H9 (cell line): Measurements from ENCODE around the gene PPP2R3C. TPM values are rescaled to one million over a fixed set of nuclear protein-coding genes. Genes with fewer than 3 reads are reported as not detected.
"Not testable (repeated sequence)": the region's sequence is repeated elsewhere in the genome, so short reads cannot be mapped to it uniquely, and the experiment has no call there.

Experiments used
- DNase-seq: peaks from one replicate; pipeline ENCODE4 v3.0.0-alpha.2; 2017
- H2AFZ ChIP-seq: one replicate; pipeline ENCODE4 v1.6.1; 2013; ENCODE audit warnings: mild to moderate bottlenecking, low read length, control low read depth, moderate library complexity
- H2AK5ac ChIP-seq: 2 replicates; pipeline ENCODE4 v1.6.1; 2013; ENCODE audit warnings: low read length, control low read depth, mixed read lengths; ENCODE audit not compliant: insufficient read length
- H2BK120ac ChIP-seq: one replicate; pipeline ENCODE4 v1.6.1; 2013; ENCODE audit warnings: low read depth, mild to moderate bottlenecking, low read length, control low read depth, inconsistent platforms; ENCODE audit not compliant: poor library complexity, severe bottlenecking
- H2BK12ac ChIP-seq: 2 replicates; pipeline ENCODE4 v1.6.1; 2013; ENCODE audit warnings: low read length, control low read depth, mixed read lengths, low read depth; ENCODE audit not compliant: insufficient read length
- H2BK15ac ChIP-seq: 2 replicates; pipeline ENCODE4 v1.6.1; 2013; ENCODE audit warnings: low read depth, low read length, control low read depth
- H2BK20ac ChIP-seq: one replicate; pipeline ENCODE4 v1.6.1; 2013; ENCODE audit warnings: low read depth, mild to moderate bottlenecking, low read length, control low read depth, inconsistent platforms; ENCODE audit not compliant: poor library complexity, severe bottlenecking
- H2BK5ac ChIP-seq: 2 replicates; pipeline ENCODE4 v1.6.1; 2013; ENCODE audit warnings: low read length, control low read depth, mixed read lengths; ENCODE audit not compliant: insufficient read length
- H3K14ac ChIP-seq: 2 replicates; pipeline ENCODE4 v1.6.1; 2013; ENCODE audit warnings: low read length, control low read depth; ENCODE audit not compliant: insufficient read depth
- H3K18ac ChIP-seq: 2 replicates; pipeline ENCODE4 v1.6.1; 2013; ENCODE audit warnings: low read depth, mild to moderate bottlenecking, mixed read lengths, low read length, control low read depth; ENCODE audit not compliant: insufficient read length
- H3K23ac ChIP-seq: 2 replicates; pipeline ENCODE4 v1.6.1; 2013; ENCODE audit warnings: low read length, control low read depth, mixed read lengths, low read depth; ENCODE audit not compliant: insufficient read length
- H3K23me2 ChIP-seq: 2 replicates; pipeline ENCODE4 v1.6.1; 2013; ENCODE audit warnings: low read depth, mild to moderate bottlenecking, mixed read lengths, low read length, control low read depth; ENCODE audit not compliant: insufficient read length, poor library complexity, severe bottlenecking
- H3K27ac ChIP-seq: 2 replicates; pipeline ENCODE4 v1.5.1; 2013; ENCODE audit warnings: low read length, control low read depth, mixed read lengths, low read depth; ENCODE audit not compliant: insufficient read length
- H3K27me3 ChIP-seq: 2 replicates; pipeline ENCODE4 v1.6.1; 2013; ENCODE audit warnings: low read length, control low read depth, inconsistent platforms; ENCODE audit not compliant: insufficient read depth
- H3K4ac ChIP-seq: 2 replicates; pipeline ENCODE4 v1.6.1; 2013; ENCODE audit warnings: low read depth, mild to moderate bottlenecking, control low read depth, inconsistent platforms, low read length, moderate library complexity
- H3K4me1 ChIP-seq: 2 replicates; pipeline ENCODE4 v1.6.1; 2013; ENCODE audit warnings: low read length, control low read depth, inconsistent platforms; ENCODE audit not compliant: insufficient read depth
- H3K4me2 ChIP-seq: 2 replicates; pipeline ENCODE4 v1.6.1; 2013; ENCODE audit warnings: low read length, control low read depth, mixed read lengths; ENCODE audit not compliant: insufficient read length, insufficient read depth
- H3K56ac ChIP-seq: 2 replicates; pipeline ENCODE4 v1.6.1; 2013; ENCODE audit warnings: low read depth, mild to moderate bottlenecking, mixed read lengths, low read length, control low read depth; ENCODE audit not compliant: insufficient read length
- H3K79me1 ChIP-seq: 2 replicates; pipeline ENCODE4 v1.6.1; 2013; ENCODE audit warnings: low read depth, mild to moderate bottlenecking, moderate library complexity, low read length, control low read depth, inconsistent platforms; ENCODE audit not compliant: insufficient read depth, poor library complexity, severe bottlenecking
- H3K79me2 ChIP-seq: 2 replicates; pipeline ENCODE4 v1.6.1; 2013; ENCODE audit warnings: low read length, control low read depth, inconsistent platforms; ENCODE audit not compliant: insufficient read depth
- H3K9ac ChIP-seq: 2 replicates; pipeline ENCODE4 v1.6.1; 2013; ENCODE audit warnings: low read length, control low read depth, mixed read lengths; ENCODE audit not compliant: insufficient read length; ENCODE audit errors: extremely low read depth
- H3K9me3 ChIP-seq: one replicate; pipeline ENCODE4 v1.6.1; 2013; ENCODE audit warnings: low read depth, low read length, inconsistent platforms; ENCODE audit not compliant: control insufficient read depth
- H3T11ph ChIP-seq: one replicate; pipeline ENCODE4 v1.6.1; 2013; ENCODE audit warnings: mild to moderate bottlenecking, low read length, control low read depth, inconsistent platforms
- H4K20me1 ChIP-seq: one replicate; pipeline ENCODE4 v1.6.1; 2013; ENCODE audit not compliant: control insufficient read depth, insufficient read length, insufficient read depth
- H4K5ac ChIP-seq: 2 replicates; pipeline ENCODE4 v1.6.1; 2013; ENCODE audit warnings: low read depth, mild to moderate bottlenecking, mixed read lengths, low read length, control low read depth; ENCODE audit not compliant: insufficient read length
- H4K8ac ChIP-seq: replicated peaks from 2 replicates; pipeline ENCODE4 v1.6.1; 2013; ENCODE audit warnings: low read length, control low read depth, mixed read lengths, low read depth; ENCODE audit not compliant: insufficient read length
- H4K91ac ChIP-seq: 2 replicates; pipeline ENCODE4 v1.6.1; 2013; ENCODE audit warnings: low read depth, mild to moderate bottlenecking, moderate library complexity, mixed read lengths, low read length, control low read depth; ENCODE audit not compliant: insufficient read length
- H3K27ac Mint-ChIP-seq, 3 experiments: 2 replicates in 2 of 3; 3 replicates in 1 of 3; pipeline ENCODE4 v1.8.0; 2020 to 2021; ENCODE audit warnings: mixed read lengths in 3 of 3, mild to moderate bottlenecking in 1 of 3, moderate library complexity in 1 of 3
- H3K27me3 Mint-ChIP-seq: 2 replicates; pipeline ENCODE4 v1.8.0; 2021; ENCODE audit warnings: low read depth, mild to moderate bottlenecking, moderate library complexity, mixed read lengths
- H3K36me3 Mint-ChIP-seq, 3 experiments: 2 replicates in 2 of 3; 3 replicates in 1 of 3; pipeline ENCODE4 v1.8.0; 2020 to 2021; ENCODE audit warnings: low read depth in 3 of 3, mixed read lengths in 3 of 3; ENCODE audit not compliant: insufficient read depth in 1 of 3
- H3K4me1 Mint-ChIP-seq, 2 experiments: 2 replicates each; pipeline ENCODE4 v1.8.0; 2020; ENCODE audit warnings: mixed read lengths in 2 of 2
- H3K4me3 Mint-ChIP-seq, 2 experiments: 2 replicates in 1 of 2; 3 replicates in 1 of 2; pipeline ENCODE4 v1.8.0; 2020 to 2021; ENCODE audit warnings: mild to moderate bottlenecking in 2 of 2, mixed read lengths in 2 of 2, moderate library complexity in 1 of 2
- H3K9me3 Mint-ChIP-seq, 2 experiments: 2 replicates in 1 of 2; 3 replicates in 1 of 2; pipeline ENCODE4 v1.8.0; 2020; ENCODE audit warnings: mild to moderate bottlenecking in 2 of 2, mixed read lengths in 2 of 2, moderate library complexity in 1 of 2
- WGBS: extraction: QIAGEN DNeasy Blood & Tissue Kit; methylation state at CpG from one replicate; pipeline ENCODE4 v1.1.7; 2013; ENCODE audit warnings: missing lambda C conversion rate, low lambda C conversion rate, mixed read lengths; ENCODE audit not compliant: insufficient read length; ENCODE audit errors: extremely low coverage; 5-methylcytosine and 5-hydroxymethylcytosine counted together
- total RNA-seq: library from RNA; stranded (reverse); gene quantifications from 2 replicates; pipeline ENCODE4 v1.2.1, GENCODE V29; 2021
- TF ChIP-seq, protein P1 (sequence below): fragments of 200-600 bp; sonication (generic); conservative IDR thresholded peaks from 3 replicates; pipeline ENCODE4 v1.8.0; 2021; ENCODE audit warnings: antibody characterized with exemption, mild to moderate bottlenecking

PPP2R3C gene
- total RNA-seq, 1 experiment from 2014 or later = 51.1 TPM

DNA sequence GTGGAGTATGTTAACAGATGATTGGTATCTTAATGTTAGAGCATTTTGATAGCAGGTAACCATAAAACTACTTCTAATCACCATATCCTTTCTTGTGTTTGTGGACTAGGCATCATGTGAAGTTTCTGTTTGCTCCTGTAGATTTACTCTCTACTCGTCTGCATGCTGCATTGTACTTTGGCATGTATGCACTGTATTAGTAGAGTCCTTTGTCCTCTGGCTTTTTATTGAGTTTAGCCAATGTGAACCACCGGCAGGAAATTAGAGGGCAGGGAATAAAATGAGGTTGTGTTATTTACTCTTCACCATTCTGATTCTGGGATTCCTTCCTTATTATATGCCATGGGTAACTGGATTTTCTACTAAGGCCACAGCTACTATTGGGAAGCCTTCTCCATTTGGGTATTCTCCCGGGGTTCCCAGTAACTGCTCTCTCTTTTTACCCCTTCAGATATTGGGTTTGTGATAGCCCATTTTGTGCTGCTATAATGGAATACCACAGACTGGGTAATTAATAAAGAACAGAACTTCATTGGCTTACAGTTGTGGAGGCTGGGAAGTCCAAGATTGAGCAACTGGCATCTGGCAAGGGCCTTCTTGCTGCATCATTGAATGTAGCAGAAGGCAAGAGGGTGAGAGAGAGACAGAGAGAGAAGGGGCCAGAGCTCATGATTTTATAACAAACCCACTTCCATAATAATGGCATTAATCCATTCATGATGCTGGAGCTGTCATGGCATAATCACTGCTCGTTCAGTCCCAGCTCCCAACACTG is 53.4 kb downstream of the PPP2R3C start:
- no CpG with 5 or more reads among the region's 4 CpGs for WGBS
- H3K56ac ChIP-seq = no peak overlapping the region
- Mint-ChIP-seq H3K4me3 (no peak overlapping the region), H3K9me3 (no peaks in the 10 kb centered on the region), H3K27me3 (no peaks in the 10 kb centered on the region), H3K4me1 (no peaks in the 10 kb centered on the region), H3K36me3 (peaks cover 9 to 32% (median 23%) of the 10 kb centered on the region in 3 experiments; a peak in 6 of 7 replicates), H3K27ac (no peak overlapping the region)
- no peaks in the 10 kb centered on the region for H4K20me1 ChIP-seq
- H3K23ac ChIP-seq = no peak overlapping the region
- H3K4ac ChIP-seq = no peak overlapping the region
- H2BK5ac ChIP-seq = no peak overlapping the region
- H2BK120ac ChIP-seq = no peak overlapping the region
- TF ChIP-seq, protein P1, sequence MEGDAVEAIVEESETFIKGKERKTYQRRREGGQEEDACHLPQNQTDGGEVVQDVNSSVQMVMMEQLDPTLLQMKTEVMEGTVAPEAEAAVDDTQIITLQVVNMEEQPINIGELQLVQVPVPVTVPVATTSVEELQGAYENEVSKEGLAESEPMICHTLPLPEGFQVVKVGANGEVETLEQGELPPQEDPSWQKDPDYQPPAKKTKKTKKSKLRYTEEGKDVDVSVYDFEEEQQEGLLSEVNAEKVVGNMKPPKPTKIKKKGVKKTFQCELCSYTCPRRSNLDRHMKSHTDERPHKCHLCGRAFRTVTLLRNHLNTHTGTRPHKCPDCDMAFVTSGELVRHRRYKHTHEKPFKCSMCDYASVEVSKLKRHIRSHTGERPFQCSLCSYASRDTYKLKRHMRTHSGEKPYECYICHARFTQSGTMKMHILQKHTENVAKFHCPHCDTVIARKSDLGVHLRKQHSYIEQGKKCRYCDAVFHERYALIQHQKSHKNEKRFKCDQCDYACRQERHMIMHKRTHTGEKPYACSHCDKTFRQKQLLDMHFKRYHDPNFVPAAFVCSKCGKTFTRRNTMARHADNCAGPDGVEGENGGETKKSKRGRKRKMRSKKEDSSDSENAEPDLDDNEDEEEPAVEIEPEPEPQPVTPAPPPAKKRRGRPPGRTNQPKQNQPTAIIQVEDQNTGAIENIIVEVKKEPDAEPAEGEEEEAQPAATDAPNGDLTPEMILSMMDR = no peak
- H3K14ac ChIP-seq = no peak overlapping the region
- H3K27ac ChIP-seq = no peak overlapping the region
- H3K79me2 ChIP-seq = no peaks in the 10 kb centered on the region
- DNase-seq = no peak
- no peak overlapping the region for H4K5ac ChIP-seq
- H3K23me2 ChIP-seq = no peaks in the 10 kb centered on the region
- H4K91ac ChIP-seq = no peak overlapping the region
- H4K8ac ChIP-seq = no peak overlapping the region
- H2AK5ac ChIP-seq = no peak overlapping the region
- H2BK12ac ChIP-seq = no peak overlapping the region
- no peak overlapping the region for H3K4me2 ChIP-seq
- no peak overlapping the region for H3T11ph ChIP-seq
- H3K4me1 ChIP-seq = no peaks in the 10 kb centered on the region
- no peaks in the 10 kb centered on the region for H3K9me3 ChIP-seq
- no peak overlapping the region for H2BK15ac ChIP-seq
- no peak overlapping the region for H2BK20ac ChIP-seq
- H3K79me1 ChIP-seq = no peaks in the 10 kb centered on the region
- no peak overlapping the region for H2AFZ ChIP-seq
- no peak overlapping the region for H3K18ac ChIP-seq
- no peaks in the 10 kb centered on the region for H3K27me3 ChIP-seq
- no peak overlapping the region for H3K9ac ChIP-seq

DNA sequence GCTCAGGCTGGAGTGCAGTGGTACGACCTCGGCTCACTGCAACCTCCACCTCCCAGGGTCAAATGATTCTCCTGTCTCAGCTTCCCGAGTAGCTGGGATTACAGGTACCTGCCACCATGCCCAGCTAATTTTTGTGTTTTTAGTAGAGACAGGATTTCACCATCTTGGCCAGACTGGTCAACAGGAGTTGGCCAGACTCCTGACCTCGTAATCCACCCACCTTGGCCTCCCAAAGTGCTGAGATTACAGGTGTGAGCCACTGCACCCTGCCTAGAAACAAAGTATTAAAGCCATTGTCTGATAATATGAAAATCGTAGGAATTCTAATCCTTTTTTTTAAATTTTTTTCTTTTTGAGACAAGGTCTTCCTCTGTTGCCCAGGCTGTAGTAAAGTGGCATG is 56.1 kb downstream of the PPP2R3C start:
- not testable (repeated sequence) for H3K4ac ChIP-seq, H2AK5ac ChIP-seq, H4K20me1 ChIP-seq, H3K4me3 Mint-ChIP-seq, H3K4me2 ChIP-seq, H3K9ac ChIP-seq, DNase-seq, H3K14ac ChIP-seq, H3K27ac Mint-ChIP-seq, H2AFZ ChIP-seq, H3K79me2 ChIP-seq, H2BK120ac ChIP-seq, H3T11ph ChIP-seq, H4K8ac ChIP-seq, H3K27me3 Mint-ChIP-seq, H2BK20ac ChIP-seq, H4K91ac ChIP-seq, H3K4me1 ChIP-seq, H3K27ac ChIP-seq, H2BK5ac ChIP-seq, H4K5ac ChIP-seq, H3K4me1 Mint-ChIP-seq, H3K23ac ChIP-seq, H2BK15ac ChIP-seq, H3K56ac ChIP-seq, H3K27me3 ChIP-seq, H3K18ac ChIP-seq, H2BK12ac ChIP-seq, H3K9me3 ChIP-seq, H3K79me1 ChIP-seq, H3K9me3 Mint-ChIP-seq, H3K23me2 ChIP-seq
- H3K36me3 Mint-ChIP-seq = peaks cover 9 to 19% (median 18%) of the 10 kb centered on the region in 3 experiments; a peak in 6 of 7 replicates
- WGBS = no CpG with 5 or more reads among the region's 5 CpGs
